T-helper 2 cell treated with Interferon-gamma antibody and Interleukin-4, amounts not matched to agents 5 μg/mL and 100 μg/mL, for 36 hours (primary cell): ENCODE data around the gene PHF1.
"Not testable (repeated sequence)": the region's sequence is repeated elsewhere in the genome, so short reads cannot be mapped to it uniquely, and the experiment has no call there.

Experiments used
- DNase-seq: peaks from one replicate; pipeline ENCODE4 v3.0.0; 2021; ENCODE audit warnings: low spot score
- H3K27ac Mint-ChIP-seq: one replicate; pipeline ENCODE4 v1.8.0; 2021; ENCODE audit warnings: mild to moderate bottlenecking, mixed read lengths
- H3K27me3 Mint-ChIP-seq: one replicate; pipeline ENCODE4 v1.8.0; 2021; ENCODE audit warnings: low read depth, mixed read lengths
- H3K36me3 Mint-ChIP-seq: one replicate; pipeline ENCODE4 v1.8.0; 2021; ENCODE audit warnings: low read depth, mixed read lengths
- H3K4me1 Mint-ChIP-seq: one replicate; pipeline ENCODE4 v1.8.0; 2021; ENCODE audit warnings: low read depth, mixed read lengths
- H3K4me3 Mint-ChIP-seq: one replicate; pipeline ENCODE4 v1.8.0; 2022; ENCODE audit warnings: mild to moderate bottlenecking, moderate library complexity, mixed read lengths
- H3K9me3 Mint-ChIP-seq: one replicate; pipeline ENCODE4 v1.8.0; 2021; ENCODE audit warnings: mixed read lengths

PHF1 gene

GRCh38 chr6:33410711-33411631 lies at the start of gene PHF1:
Gene PHF1 (plus strand): TSS chr6:33411014. CDS start chr6:33412264, 1,250 bp downstream.
- peak within 1 kb of the TSS; percentile 88 for H3K4me3 Mint-ChIP-seq
- no peaks in the 10 kb centered on the region for H3K9me3 Mint-ChIP-seq
- no peaks in the 10 kb centered on the region for H3K27me3 Mint-ChIP-seq
- H3K27ac Mint-ChIP-seq: peak within 1 kb of the TSS; percentile 97
- H3K4me1 Mint-ChIP-seq: peaks cover 35% of the 10 kb centered on the region
- no peak for DNase-seq
- peaks cover 60% of the 10 kb centered on the region for H3K36me3 Mint-ChIP-seq

- not testable (repeated sequence) for H3K27ac Mint-ChIP-seq, H3K9me3 Mint-ChIP-seq
Measured at GRCh38 chr6:33363486-33363885, 47.3 kb upstream of the PHF1 start.

GRCh38 chr6:33364475-33365205 lies 46.2 kb upstream of the PHF1 start:
- H3K36me3 Mint-ChIP-seq, DNase-seq, H3K4me1 Mint-ChIP-seq, H3K9me3 Mint-ChIP-seq, H3K27me3 Mint-ChIP-seq: not testable (repeated sequence)
- Mint-ChIP-seq H3K4me3 (peak overlapping the region; percentile 20), H3K27ac (peak overlapping the region; percentile 82)

More at GRCh38 chr6:33363486-33363885, 47.3 kb upstream of the PHF1 start:
- H3K36me3 Mint-ChIP-seq, H3K4me1 Mint-ChIP-seq, H3K4me3 Mint-ChIP-seq, DNase-seq: not testable (repeated sequence)
- H3K27me3 Mint-ChIP-seq: peaks cover 13% of the 10 kb centered on the region

GRCh38 chr6:33365206-33365971 lies 45.4 kb upstream of the PHF1 start:
- H3K27me3 Mint-ChIP-seq, H3K4me3 Mint-ChIP-seq, H3K4me1 Mint-ChIP-seq, H3K9me3 Mint-ChIP-seq, DNase-seq, H3K36me3 Mint-ChIP-seq: not testable (repeated sequence)
- peak overlapping the region; percentile 31 for H3K27ac Mint-ChIP-seq

- Mint-ChIP-seq H3K27me3 (peaks cover 2% of the 10 kb centered on the region), H3K36me3 (no peaks in the 10 kb centered on the region), H3K4me3 (no peak overlapping the region), H3K27ac (no peak overlapping the region), H3K9me3 (no peaks in the 10 kb centered on the region), H3K4me1 (peaks cover 3% of the 10 kb centered on the region)
- DNase-seq: no peak
Measured at GRCh38 chr6:33367009-33367714, 43.7 kb upstream of the PHF1 start.

- DNase-seq, H3K27ac Mint-ChIP-seq, H3K9me3 Mint-ChIP-seq, H3K36me3 Mint-ChIP-seq, H3K27me3 Mint-ChIP-seq, H3K4me1 Mint-ChIP-seq, H3K4me3 Mint-ChIP-seq: not testable (repeated sequence)
Measured at GRCh38 chr6:33367715-33368025, 43.1 kb upstream of the PHF1 start.

- H3K4me1 Mint-ChIP-seq: peaks cover 11% of the 10 kb centered on the region
- not testable (repeated sequence) for DNase-seq, H3K4me3 Mint-ChIP-seq, H3K9me3 Mint-ChIP-seq, H3K27ac Mint-ChIP-seq, H3K36me3 Mint-ChIP-seq, H3K27me3 Mint-ChIP-seq
Measured at GRCh38 chr6:33371901-33372300, 38.9 kb upstream of the PHF1 start.

GRCh38 chr6:33372526-33373123 lies 38.2 kb upstream of the PHF1 start:
- Mint-ChIP-seq H3K4me1 (peaks cover 11% of the 10 kb centered on the region), H3K27me3 (no peaks in the 10 kb centered on the region), H3K4me3 (no peak overlapping the region), H3K27ac (no peak overlapping the region), H3K9me3 (no peaks in the 10 kb centered on the region), H3K36me3 (no peaks in the 10 kb centered on the region)
- DNase-seq: no peak

- Mint-ChIP-seq H3K9me3 (no peaks in the 10 kb centered on the region), H3K4me1 (peaks cover 11% of the 10 kb centered on the region), H3K4me3 (no peak overlapping the region), H3K27ac (no peak overlapping the region), H3K27me3 (no peaks in the 10 kb centered on the region), H3K36me3 (no peaks in the 10 kb centered on the region)
- no peak for DNase-seq
Measured at GRCh38 chr6:33373960-33374910, 36.6 kb upstream of the PHF1 start.

GRCh38 chr6:33375143-33375671 lies 35.6 kb upstream of the PHF1 start:
- Mint-ChIP-seq H3K4me3 (no peak overlapping the region), H3K36me3 (no peaks in the 10 kb centered on the region), H3K27ac (no peak overlapping the region), H3K9me3 (no peaks in the 10 kb centered on the region), H3K27me3 (no peaks in the 10 kb centered on the region), H3K4me1 (peaks cover 11% of the 10 kb centered on the region)
- DNase-seq: no peak

- Mint-ChIP-seq H3K4me1 (peaks cover 11% of the 10 kb centered on the region), H3K4me3 (no peak overlapping the region), H3K27me3 (no peaks in the 10 kb centered on the region), H3K9me3 (no peaks in the 10 kb centered on the region), H3K27ac (no peak overlapping the region), H3K36me3 (no peaks in the 10 kb centered on the region)
- no peak for DNase-seq
Measured at GRCh38 chr6:33377171-33377570, 33.6 kb upstream of the PHF1 start.

GRCh38 chr6:33379184-33379583 lies 31.6 kb upstream of the PHF1 start:
- DNase-seq, H3K27me3 Mint-ChIP-seq, H3K27ac Mint-ChIP-seq, H3K9me3 Mint-ChIP-seq, H3K4me3 Mint-ChIP-seq, H3K4me1 Mint-ChIP-seq, H3K36me3 Mint-ChIP-seq: not testable (repeated sequence)
